ENCODE measurements around the gene ANKRD34A.

The ANKRD34A gene

DNA sequence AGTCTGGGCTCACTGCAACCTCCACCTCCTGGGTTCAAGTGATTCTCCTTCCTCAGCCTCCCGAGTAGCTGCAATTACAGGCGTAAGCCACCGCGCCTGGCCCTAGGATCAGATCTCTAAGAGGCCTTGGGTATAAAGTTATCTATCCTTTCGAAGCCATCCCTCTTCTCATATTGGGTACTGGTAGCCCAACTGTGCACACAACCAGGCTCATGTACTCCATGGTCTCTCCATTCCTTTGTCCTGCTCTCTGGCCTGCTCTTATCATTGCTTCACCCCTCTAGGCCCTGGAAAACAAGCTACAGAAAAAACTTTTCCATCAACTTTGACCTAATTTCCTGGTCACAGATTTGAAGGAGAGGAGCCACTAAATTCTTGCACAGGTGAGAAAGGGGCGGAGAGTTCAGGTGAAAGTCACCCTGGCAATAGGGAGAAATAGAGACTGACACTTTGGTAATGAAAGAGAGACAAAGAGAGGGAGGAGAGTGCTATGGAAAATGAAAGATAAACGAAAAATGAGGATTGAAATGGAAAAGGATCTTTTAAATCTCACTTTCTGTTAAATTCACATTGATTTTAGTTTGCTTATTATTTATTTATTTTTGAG, 26.0 kb upstream of the ANKRD34A start:
- DNase-seq (ENCODE audit: low read depth in 3 of 3): no peak

DNA sequence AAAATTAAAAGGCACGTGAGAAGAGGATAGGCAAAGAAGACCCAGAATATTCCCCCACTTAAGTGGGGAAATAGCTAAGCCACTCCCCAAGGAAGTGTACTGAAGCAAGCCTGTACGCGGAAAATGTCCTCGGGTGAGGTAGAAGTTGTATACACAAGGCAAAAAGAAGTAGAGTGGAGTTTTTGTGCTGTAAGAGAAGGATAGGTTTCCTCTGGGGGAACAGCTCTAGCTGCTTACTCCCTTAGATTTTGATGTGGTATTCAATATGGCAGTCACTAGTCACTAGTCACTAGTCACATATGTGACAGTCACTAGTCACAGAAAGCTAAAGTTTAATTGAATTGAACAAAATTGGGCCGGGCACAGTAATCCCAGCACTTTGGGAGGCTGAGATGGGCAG, 24.4 kb upstream of the ANKRD34A start:
- no peak for DNase-seq (ENCODE audit: low read depth in 3 of 3)

DNA sequence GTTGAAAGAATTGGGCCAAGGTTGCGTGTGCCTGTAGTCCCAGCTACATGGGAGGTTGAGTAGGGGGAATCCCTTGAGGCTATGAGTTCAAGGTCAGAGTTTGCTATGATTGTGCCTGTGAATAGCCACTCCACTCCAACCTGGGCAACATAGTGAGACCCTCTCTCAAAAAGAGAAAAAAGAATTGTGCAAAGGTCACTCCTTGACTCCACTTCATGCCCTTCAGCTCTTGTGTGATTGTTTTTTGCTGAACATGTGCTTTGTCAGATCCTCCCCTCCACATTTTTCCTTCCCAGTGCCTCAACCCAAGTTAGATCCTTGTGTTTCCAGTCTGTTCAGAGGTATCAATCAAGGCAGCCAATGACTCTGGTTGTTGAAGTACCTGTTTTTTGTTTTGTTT, 23.6 kb upstream of the ANKRD34A start:
- no peak for DNase-seq (ENCODE audit: low read depth in 3 of 3)

DNA sequence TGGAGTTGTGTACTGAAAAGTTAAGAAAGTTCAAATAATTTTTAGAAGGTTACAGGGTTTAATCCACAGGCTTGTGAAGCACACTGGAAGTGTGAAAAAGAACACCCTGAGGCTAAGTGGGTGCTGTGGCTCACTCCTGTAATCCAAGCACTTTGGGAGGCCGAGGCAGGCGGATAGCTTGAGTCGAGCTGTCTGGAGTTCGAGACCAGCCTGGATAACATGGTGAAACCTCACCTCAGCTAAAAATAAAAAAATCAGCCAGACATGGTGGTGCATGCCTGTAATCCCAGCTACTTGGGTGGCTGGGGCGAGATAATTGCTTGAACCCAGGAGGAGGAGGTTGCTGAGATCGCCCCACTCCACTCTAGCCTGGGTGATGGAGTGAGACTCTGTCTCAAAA, 22.2 kb upstream of the ANKRD34A start:
- no peak for DNase-seq (ENCODE audit: low read depth in 3 of 3)

DNA sequence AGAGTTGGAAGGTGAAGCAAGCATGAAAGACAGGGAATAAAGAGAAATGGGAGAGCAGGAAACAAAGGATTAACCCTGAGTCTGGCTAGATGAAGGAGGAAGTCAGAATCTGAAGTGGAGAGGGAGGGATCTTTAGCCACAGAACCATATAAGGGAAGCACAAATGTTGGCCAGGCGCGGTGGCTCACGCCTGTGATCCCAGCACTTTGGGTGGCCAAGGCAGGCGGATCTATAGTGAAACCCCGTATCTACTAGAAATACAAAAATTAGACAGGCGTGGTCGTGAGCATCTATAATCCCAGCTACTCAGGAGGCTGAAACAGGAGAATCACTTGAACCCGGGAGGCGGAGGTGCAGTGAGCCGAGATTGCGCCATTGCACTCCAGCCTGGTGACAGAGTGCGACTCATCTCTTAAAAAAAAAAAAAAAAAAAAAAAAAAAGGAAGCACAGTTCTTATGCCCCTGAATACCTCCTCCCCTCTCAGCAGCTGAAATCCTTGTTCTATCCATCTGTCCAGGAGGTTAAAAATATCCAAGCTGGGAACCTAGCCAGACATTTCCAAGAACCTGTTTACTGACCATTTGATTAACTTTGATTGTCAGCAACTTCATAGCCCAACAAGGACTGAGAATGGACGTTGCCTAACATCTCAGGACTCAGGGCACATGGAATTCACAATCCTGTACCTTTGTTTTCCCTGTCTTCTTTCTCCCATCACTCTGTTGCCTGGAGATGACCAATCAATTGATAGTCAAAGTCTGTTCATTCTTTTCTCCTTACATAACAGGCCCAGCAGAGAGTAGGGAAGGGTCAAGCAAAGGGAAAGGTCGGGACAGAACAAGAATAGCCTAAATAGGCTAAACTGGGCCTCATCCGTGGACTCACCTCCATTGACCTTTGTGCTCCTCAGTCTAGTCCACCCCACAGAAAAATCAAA, 21.4 kb upstream of the ANKRD34A start:
- DNase-seq (ENCODE audit: low read depth in 3 of 3): no peak

DNA sequence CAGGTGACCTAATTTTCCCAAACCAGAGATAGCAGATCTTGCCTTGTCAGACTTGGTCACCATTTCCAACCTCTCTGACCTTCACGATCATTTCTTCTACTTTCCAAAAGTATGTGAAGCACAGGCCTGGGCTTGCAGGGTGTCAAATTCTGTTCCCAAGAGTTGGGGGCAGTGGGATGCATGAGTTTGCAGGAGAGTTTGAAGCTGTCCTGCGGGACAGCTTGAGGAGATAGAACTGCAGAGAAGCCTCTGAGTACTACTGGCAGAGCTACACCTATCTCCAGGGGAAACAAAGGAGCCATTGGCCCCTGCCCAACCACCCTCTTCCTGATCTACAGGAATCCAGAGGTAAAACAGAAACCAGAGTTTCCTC, 20.7 kb upstream of the ANKRD34A start:
- DNase-seq (ENCODE audit: low read depth in 3 of 3): no peak

DNA sequence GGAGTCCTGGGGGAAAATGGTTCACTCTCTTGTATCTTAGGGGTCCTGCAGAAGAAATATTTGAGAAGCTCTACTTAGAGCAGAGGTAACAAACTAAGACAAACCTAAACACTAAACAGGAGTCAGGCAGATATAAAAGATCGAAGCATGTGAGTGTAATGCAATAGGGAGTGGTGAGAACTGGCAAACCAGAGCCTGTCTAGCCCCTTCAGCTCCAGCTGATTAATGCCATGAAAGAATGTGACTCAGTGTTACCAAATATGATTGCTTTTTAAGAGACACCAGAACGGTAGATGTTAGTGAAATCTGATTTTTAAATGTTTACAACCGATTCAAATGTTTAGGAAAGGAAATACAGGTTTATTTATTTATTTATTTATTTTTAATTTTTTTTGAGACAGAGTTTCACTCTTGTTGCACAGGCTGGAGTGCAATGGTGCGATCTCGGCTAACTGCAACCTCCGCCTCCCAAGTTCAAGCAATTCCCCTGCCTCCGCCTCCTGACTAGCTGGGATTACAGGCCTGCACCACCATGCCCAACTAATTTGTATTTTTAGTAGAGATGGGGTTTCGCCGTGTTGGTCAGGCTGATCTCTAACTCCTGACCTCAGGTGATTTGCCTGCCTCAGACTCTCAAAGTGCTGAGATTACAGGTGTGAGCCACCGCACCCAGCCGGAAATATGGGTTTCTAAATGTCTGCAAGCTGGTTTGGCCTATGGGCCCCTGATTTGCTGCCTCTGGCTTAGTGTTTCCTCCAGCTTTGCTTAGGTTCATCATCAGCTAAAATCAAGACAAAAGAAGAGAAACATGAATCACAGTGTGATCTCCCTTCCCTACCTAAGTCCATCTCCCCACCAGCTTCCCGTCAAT, 19.8 kb upstream of the ANKRD34A start:
- DNase-seq (ENCODE audit: low read depth in 3 of 3): no peak

DNA sequence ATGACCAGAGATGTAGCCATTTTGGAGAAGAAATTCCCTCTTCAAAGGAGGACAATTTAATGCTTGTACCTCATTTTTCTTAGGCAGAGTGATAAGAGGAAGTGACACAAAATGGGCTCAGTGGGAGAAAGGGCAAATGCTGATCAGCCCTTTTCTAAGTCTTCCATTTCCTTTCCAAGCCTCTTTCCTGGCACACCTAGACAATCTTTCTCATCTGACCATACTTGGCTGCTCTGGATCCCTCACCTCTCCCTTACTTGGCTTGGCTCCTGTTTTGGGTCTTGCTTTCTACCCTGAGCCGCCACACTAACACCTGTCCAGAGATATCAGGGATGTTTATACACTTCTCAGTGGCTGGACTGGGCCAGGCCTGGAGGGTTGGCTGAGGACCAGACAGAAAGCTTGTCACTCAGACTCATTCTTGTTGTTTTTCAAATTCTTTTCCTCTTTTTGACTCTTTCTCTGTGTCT, 18.9 kb upstream of the ANKRD34A start:
- DNase-seq (ENCODE audit: low read depth in 3 of 3): no peak

DNA sequence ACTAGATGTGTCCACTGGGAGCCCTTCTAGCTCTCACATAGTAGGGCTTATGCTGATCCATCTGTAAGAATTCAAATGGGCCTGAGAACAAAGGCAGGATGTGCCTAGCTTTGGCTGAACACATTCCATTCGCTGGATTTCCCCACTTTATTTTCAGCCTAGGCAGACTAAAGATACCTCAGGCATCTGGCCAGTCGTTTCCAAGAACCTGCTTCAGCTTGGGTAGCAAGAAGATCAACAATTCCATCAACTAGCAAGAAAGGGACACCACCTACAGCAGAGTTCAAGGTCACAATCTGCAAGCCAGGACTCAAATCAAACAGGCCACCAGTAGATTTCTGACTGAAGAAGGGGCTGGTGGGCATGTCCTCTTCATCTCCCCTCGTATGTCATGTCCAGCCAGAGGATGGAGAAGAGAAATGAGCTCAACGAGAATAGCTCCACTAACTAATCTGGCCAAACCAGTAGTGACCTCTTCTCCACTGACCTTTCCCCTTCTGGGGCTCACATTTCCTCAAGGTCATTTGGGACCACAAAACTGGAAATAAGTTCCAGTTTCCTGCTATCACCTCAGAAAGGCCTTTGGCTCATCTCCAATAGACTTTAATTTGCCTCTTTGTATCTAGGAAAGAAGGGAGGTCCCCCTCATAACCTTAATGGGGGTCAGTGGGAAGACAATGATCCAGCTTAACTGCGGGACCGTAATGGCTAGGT, 17.8 kb upstream of the ANKRD34A start:
- no peak for DNase-seq (ENCODE audit: low read depth in 3 of 3)

DNA sequence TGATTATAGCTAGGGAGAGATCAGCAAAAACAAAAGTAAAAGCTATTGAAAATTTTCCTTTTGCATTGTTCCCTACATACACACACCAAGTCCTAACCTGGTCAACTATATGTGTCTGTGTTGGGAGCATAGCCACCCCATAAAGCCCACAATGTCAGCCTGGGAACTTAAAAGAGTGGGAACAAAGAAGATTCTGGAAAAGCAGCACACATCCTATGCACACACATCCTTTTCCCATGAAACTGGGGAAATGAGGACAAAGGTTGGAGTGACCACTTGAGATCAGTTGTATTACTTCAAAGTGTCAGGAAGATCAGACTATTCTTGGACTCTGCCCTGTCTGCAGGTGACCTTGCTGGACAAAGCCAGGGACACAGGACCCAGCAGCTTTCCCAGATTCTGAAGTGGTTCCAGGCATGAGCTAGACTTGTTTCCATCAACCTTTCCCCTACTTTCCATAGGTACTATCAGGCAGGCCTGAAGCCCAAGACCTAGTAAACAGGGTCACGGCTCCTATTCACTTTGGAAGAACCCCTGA, 16.2 kb upstream of the ANKRD34A start:
- no peak for DNase-seq (ENCODE audit: low read depth in 3 of 3)

DNA sequence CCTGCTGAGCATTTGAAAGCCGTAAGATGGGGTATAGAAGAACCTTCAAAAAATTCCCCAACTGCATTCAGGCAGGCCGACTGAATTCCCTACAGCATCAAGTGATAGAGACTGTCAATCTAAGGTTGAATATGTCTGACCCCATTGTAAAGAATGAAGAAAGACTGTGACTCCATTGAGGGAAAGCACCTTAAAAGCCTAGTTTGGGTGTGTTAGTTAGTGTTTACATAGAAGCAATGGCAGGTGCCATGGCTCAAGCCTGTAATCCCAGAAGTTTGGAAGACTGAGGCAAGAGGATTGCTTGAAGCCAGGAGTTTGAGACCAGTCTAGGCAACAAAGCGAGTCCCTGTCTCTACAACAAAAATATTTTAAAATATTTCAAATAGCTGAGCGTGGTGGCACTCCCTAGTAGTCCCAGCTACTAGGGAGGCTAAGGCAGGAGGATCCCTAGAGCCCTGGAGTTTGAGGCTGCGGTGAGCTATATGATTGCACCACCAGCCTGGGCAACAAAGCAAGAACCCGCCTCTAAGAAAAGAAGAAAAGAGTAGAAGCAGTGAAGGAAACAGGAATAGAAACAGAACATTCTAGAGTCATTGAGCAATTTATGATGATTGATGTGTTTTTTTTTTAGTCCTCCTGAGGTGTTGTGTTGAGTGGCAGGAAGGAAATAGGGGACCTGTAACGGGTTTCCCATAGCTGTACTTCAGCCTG, 15.5 kb upstream of the ANKRD34A start:
- DNase-seq (ENCODE audit: low read depth in 3 of 3): no peak

DNA sequence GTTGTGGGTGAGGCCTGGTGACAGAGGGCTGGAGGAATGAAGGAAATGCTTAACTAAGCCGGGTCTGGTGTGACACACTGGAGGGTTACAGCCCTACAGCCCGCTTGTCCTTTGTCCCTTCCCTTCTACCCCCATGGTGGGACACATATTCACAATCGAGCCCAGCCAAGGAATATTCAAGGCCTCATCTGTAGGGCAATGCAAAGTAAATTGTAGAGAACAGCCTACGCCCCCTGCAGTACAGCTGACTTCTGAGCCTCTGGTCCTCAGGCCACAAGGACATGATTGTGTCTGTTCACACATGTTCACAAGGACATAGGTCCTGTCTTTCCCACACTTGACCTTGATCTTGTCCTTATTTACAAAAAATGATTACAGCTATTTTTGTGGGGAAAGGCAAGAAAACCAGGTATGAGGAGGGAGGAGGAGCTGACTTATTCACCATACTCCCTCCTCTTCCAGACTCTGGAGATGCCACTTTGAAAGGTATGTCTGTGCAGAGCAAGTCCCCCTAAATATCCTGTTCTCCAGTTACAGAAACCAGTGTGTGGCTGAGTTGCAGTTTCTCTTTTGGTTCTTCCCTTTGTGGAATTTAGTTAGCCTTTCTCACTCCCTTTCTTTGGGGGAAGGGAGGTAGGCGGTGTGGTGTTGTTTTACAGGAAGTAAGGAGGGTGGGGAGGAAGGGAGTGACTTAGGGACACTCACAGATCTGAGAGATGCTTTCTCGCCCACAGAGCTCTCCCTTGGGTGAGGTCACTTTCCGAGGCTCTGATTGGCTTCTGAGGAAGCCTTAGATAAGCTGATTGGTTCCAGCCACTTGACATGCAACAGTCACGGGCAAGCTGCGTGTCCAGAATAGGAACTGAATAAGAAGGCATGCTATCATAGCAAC, 14.7 kb upstream of the ANKRD34A start:
- DNase-seq (ENCODE audit: low read depth in 3 of 3): peak in 2 of 3 experiments; percentile 55 to 61

DNA sequence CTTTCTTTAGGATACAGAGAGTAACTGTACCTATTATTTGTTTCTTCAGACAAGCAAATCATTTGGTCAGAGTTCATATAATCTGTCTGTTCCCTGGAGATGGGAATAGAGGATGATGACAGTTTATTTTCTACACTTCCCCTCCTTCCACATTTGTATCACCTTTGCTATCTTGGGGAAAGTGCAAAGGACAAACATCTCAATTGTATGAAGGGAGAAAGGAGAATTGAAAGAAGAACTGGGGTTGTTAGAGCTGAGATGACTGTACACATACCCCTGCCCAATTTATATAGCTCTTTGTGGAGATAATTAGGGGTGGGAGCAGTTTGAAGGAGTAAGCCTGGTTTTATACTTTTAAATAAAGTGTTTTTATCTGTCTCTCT, 14.1 kb upstream of the ANKRD34A start:
- DNase-seq (ENCODE audit: low read depth in 3 of 3): no peak

DNA sequence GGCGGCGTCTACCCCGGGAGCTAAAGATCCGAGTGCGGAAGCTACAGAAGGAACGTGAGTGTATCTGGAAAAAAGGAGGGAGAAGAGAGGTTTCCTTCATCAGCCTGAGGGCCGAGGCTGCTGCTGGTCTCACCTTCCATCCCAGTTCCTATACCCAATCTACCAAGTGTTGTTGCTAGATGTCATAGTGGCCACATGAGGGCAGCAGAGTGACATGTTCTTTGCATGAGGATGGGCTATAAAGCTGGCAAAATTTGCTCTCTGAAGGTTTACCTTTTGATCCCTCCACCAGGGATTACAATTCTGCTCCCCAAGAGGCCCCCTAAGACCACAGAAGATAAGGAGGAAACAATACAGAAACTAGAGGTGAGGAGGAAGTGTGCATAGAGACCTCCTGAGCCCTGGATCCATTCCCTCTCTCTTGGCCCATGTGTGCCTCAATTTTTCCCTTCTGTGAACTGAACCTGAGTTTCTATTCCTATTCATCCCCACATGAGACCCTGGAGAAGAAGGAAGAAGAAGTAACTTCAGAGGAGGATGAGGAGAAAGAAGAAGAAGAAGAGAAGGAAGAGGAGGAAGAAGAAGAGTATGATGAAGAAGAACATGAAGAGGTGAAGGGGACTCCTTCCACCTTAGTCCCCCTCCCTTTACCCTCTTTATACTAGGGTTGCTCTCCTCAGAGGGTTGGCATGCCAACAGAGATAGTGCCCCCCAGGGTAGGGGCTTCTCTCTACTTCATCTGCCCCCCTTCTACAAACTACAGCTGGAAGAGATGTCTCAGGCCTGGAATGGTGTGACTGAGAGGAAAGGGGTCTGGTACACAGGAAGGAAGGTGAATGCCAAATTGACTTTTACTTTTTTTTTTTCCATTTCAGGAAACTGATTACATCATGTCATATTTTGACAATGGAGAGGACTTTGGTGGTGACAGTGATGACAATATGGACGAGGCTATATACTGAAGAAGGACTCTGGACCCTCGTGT, 13.4 kb upstream of the ANKRD34A start:
- DNase-seq (ENCODE audit: low read depth in 3 of 3): peak in 2 of 3 experiments; percentile 44 to 56

DNA sequence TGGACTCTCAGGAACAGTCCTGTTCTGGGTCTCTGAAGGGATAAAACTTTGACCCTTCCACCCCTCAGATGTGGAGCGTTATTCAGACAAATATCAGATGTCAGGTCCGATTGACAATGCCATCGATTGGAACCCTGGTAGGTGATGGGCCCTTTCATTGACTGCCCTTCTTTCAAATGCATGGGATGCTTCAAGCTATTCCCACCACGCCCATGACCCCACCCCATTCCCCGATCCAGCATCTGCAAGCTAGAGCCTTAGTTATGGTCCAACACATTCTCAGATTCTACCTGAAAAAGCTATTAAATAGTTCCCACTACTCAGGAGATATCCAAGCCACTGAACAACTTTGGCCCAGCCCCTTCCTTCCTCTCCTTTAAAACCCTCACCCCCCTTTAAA, 12.6 kb upstream of the ANKRD34A start:
- no peak for DNase-seq (ENCODE audit: low read depth in 3 of 3)

DNA sequence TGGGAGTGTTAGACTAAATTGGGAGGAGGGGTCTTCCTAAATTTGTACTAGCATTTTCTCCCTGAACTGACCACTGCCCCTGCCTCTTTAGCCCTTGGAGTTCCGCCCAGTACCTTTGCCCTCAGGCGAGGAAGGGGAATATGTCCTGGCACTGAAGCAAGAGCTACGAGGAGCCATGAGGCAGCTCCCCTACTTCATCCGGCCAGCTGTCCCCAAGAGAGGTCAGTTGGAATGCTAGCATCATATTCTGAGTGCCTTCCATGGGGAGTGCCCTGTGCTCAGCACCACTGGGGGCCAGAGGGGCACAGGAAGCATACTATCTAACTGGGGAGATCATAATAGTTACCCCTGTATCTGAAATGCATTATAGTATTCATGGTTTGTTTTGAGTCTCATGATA, 10.8 kb upstream of the ANKRD34A start:
- DNase-seq (ENCODE audit: low read depth in 3 of 3): no peak

DNA sequence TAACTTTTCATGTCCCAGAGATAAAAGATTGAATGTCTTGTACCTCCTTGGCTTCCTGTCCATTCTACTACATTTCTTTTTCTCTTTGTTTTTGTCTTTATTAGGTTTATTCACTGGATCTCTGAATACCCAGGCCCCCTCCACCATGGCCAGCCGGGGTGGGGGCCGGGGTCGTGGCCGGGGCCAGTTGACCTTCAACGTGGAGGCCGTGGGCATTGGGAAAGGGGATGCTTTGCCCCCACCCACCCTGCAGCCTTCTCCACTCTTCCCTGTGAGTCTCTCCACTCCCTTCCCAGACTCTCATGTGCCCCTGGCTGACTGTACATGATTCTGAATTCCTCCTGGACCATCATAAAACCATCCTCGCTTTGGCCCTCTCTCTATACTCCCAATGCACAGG, 10.3 kb upstream of the ANKRD34A start:
- DNase-seq (ENCODE audit: low read depth in 3 of 3): no peak

DNA sequence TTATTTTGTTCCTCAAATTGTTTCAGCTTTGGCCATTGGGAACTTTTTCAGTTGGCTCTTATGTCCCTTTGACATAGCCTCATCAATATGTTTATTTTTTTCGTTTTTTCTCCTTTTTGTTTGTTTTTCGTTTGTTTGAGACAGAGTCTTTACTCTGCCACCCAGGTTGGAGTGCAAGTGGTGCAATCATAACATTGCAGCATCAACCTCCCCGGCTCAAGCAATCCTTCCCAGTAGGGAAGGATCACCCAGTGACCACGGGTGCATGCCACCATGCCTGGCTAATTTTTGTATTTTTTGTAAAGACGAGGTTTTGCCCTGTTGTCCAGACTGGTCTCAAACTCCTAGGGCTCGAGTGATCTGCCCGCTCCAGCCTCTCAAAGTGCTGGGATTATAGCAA, 8.2 kb upstream of the ANKRD34A start:
- DNase-seq (ENCODE audit: low read depth in 3 of 3): no peak

Measured in stimulated activated CD4-positive, alpha-beta T cell treated with anti-CD3 and anti-CD28 coated beads, TNF-alpha, amount 100 ng/mL, for 4 hours (primary cell).